Adrenal gland (tissue), 5 donors: Measurements from ENCODE around the gene NBEAL1.

ENCODE experiments used
- CTCF ChIP-seq, 6 experiments: fragments of 450-650 bp in 4 of 6; fragments of 200-600 bp in 2 of 6; sonication (generic) in 1 of 6; IDR thresholded peaks; 1 replicate in 5 of 6; 2 replicates in 1 of 6; pipeline versions ENCODE4 v1.5.1 to v1.8.0; 2016 to 2021; ENCODE audit warnings: antibody characterized with exemption in 6 of 6, mild to moderate bottlenecking in 2 of 6, moderate library complexity in 1 of 6
- POLR2A ChIP-seq, 2 donors: fragments of 450-650 bp; IDR thresholded peaks; one replicate each; pipeline ENCODE4 v1.6.1; 2017; ENCODE audit warnings: antibody characterized with exemption in 2 of 2, mild to moderate bottlenecking in 2 of 2, moderate library complexity in 1 of 2
- donor health status: DM: no; HTN: no; CAD: no.

- TF ChIP-seq POLR2A (IDR thresholded peaks at IDR 0.05) (no peak), CTCF (IDR thresholded peaks at IDR 0.05) (no peak)
Measured at GRCh38 chr2:203149194-203149593, 134.5 kb downstream of the NBEAL1 start.
